ENCODE results near the gene CDK15. TPM values are rescaled to one million over a fixed set of nuclear protein-coding genes. Genes with fewer than 3 reads are reported as not detected.

CDK15 gene
- total and polyA plus RNA-seq, 2 experiments from 2014 or later: not detected

DNA sequence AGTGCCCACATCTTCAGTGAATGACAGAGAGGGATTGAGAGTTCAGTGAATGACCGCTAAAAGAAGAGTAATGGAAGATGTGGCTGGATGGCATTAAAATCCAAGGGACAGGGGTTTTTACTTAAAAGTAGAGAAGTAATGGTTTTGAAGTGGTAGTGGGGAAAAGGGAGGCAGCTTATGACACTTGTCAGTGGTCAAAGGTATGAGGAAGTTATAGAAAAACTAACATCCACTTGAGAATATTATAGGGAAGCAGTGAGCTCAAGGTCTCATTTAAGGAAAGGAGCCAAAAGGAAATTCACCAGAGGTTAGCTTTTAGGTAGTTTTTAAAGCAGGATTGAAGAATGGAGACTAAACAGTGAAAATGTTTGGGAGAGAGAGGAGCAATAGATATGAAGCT is 24.3 kb downstream of the CDK15 start:
- no peaks in the 10 kb centered on the region for H3K27me3 ChIP-seq
- no peaks in the 10 kb centered on the region for H3K36me3 ChIP-seq
- TF ChIP-seq, protein P1, sequence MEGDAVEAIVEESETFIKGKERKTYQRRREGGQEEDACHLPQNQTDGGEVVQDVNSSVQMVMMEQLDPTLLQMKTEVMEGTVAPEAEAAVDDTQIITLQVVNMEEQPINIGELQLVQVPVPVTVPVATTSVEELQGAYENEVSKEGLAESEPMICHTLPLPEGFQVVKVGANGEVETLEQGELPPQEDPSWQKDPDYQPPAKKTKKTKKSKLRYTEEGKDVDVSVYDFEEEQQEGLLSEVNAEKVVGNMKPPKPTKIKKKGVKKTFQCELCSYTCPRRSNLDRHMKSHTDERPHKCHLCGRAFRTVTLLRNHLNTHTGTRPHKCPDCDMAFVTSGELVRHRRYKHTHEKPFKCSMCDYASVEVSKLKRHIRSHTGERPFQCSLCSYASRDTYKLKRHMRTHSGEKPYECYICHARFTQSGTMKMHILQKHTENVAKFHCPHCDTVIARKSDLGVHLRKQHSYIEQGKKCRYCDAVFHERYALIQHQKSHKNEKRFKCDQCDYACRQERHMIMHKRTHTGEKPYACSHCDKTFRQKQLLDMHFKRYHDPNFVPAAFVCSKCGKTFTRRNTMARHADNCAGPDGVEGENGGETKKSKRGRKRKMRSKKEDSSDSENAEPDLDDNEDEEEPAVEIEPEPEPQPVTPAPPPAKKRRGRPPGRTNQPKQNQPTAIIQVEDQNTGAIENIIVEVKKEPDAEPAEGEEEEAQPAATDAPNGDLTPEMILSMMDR (IDR thresholded peaks at IDR 0.05; ENCODE audit: low read depth, low read length): no peak
- no peak overlapping the region for H3K4me3 ChIP-seq
- no peak overlapping the region for H3K27ac ChIP-seq
- H3K9me3 ChIP-seq (ENCODE audit: low read depth): no peaks in the 10 kb centered on the region
- no peak for DNase-seq (ENCODE audit: low read depth in 1 of 2, low spot score in 1 of 2)
- no peaks in the 10 kb centered on the region for H3K4me1 ChIP-seq (ENCODE audit: low read depth)

DNA sequence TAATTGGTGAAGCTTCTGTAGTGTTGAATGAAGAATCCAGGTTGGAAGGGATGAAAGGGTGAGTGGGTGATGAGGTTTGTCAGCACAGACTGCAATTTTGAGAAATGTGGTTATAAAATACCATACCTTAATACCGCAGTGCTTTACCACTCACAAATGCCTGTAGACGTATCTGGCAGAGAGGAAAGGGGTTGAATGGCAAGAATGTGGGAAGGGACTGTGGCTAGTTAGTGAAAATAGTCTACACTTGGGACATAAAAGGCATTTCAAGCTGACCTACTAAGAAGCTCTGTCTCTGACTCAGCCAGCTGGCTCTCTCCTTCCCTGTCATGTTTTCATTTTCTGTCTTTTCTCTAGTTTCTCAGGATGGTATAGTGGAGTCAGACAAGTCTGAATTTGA is 25.1 kb downstream of the CDK15 start:
- no peak overlapping the region for H3K27ac ChIP-seq
- no peaks in the 10 kb centered on the region for H3K9me3 ChIP-seq (ENCODE audit: low read depth)
- H3K4me3 ChIP-seq: no peak overlapping the region
- no peaks in the 10 kb centered on the region for H3K36me3 ChIP-seq
- H3K4me1 ChIP-seq (ENCODE audit: low read depth): no peaks in the 10 kb centered on the region
- no peak for DNase-seq (ENCODE audit: low read depth in 1 of 2, low spot score in 1 of 2)
- TF ChIP-seq, protein P1 (IDR thresholded peaks at IDR 0.05; ENCODE audit: low read depth, low read length): no peak
- H3K27me3 ChIP-seq: no peaks in the 10 kb centered on the region

DNA sequence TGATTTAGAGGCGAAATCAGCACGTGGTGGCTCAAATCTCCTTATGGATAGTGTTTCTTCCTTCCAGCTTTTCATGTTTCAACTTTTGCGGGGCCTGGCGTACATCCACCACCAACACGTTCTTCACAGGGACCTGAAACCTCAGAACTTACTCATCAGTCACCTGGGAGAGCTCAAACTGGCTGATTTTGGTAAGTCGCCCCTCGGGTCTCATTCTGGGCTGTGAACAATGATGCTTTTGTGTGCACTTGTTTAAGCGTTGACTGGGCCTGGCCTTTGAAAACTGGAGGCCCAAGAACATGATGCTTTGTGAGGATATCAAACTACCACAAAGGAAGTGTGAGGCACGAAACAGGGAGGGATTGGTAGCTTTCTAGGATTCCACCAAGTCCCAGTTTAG is 27.4 kb downstream of the CDK15 start:
- H3K27ac ChIP-seq: no peak overlapping the region
- no peaks in the 10 kb centered on the region for H3K9me3 ChIP-seq (ENCODE audit: low read depth)
- no peaks in the 10 kb centered on the region for H3K27me3 ChIP-seq
- TF ChIP-seq, protein P1 (IDR thresholded peaks at IDR 0.05; ENCODE audit: low read depth, low read length): no peak
- DNase-seq (ENCODE audit: low read depth in 1 of 2, low spot score in 1 of 2): no peak
- H3K36me3 ChIP-seq: no peaks in the 10 kb centered on the region
- peaks cover 7% of the 10 kb centered on the region for H3K4me1 ChIP-seq (ENCODE audit: low read depth)
- H3K4me3 ChIP-seq: no peak overlapping the region

DNA sequence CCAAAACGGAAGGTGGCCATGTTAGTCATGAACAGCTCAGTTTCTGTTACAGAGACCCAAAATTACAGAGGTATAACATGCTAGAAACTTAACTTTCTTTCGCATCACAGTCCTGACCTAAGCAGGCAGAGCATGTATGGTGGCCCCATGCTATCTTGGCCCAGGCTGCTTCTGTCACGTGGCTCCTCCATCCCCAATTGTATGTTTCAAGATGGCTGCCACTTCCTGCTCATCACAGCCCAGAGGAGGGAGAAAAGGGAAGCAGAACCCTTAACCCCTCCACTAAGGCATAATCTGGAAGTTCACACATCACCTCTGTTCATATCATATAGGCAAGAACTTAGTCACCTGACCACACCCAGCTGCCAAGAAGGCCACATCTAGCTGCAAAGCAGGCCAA is 28.7 kb downstream of the CDK15 start:
- Histone ChIP-seq H3K4me1 (ENCODE audit: low read depth) (peaks cover 7% of the 10 kb centered on the region), H3K36me3 (no peaks in the 10 kb centered on the region), H3K9me3 (ENCODE audit: low read depth) (no peaks in the 10 kb centered on the region), H3K4me3 (no peak overlapping the region), H3K27me3 (no peaks in the 10 kb centered on the region), H3K27ac (no peak overlapping the region)
- DNase-seq (ENCODE audit: low read depth in 1 of 2, low spot score in 1 of 2): no peak
- TF ChIP-seq, protein P1 (IDR thresholded peaks at IDR 0.05; ENCODE audit: low read depth, low read length): no peak

DNA sequence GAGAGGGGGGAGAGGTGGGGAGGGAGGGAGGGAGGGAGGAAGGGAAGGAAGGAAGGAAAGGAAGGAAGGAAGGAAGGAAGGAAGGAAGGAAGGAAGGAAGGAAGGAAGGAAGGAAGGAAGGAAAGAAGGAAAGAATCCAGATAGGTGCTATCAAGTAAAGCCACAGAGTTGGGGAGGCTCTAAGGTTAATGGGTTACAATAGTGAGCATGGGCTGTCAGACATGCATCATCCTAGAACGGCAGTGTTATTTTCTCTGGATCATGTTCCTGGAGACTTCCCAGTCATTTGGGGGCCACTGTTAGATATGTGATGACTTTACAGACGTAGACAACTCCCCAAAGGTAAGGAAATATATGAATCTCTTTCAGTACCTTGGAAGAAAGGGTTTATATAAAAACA is 31.1 kb downstream of the CDK15 start:
- Histone ChIP-seq H3K4me3 (no peak overlapping the region), H3K36me3 (no peaks in the 10 kb centered on the region), H3K27ac (no peak overlapping the region), H3K4me1 (ENCODE audit: low read depth) (peaks cover 11% of the 10 kb centered on the region), H3K9me3 (ENCODE audit: low read depth) (no peaks in the 10 kb centered on the region), H3K27me3 (no peaks in the 10 kb centered on the region)
- DNase-seq (ENCODE audit: low read depth in 1 of 2, low spot score in 1 of 2): no peak
- TF ChIP-seq, protein P1 (IDR thresholded peaks at IDR 0.05; ENCODE audit: low read depth, low read length): no peak
